ENCODE results near the gene CHD6.
"Not testable (repeated sequence)": the region's sequence is repeated elsewhere in the genome, so short reads cannot be mapped to it uniquely, and the experiment has no call there.

CHD6 gene

GRCh38 chr20:41538810-41539596 lies 79.2 kb downstream of the CHD6 start:
- TF ChIP-seq TCF4 (CRISPR knock-in tag; IDR thresholded peaks at IDR 0.05; ENCODE audit: borderline replicate concordance) (no peak), ZNF565 (CRISPR knock-in tag; conservative IDR thresholded peaks at IDR 0.05; ENCODE audit: low read depth) (no peak), CREB5 (CRISPR knock-in tag; IDR thresholded peaks at IDR 0.05; ENCODE audit: low read depth) (no peak), RARB (CRISPR knock-in tag; IDR thresholded peaks at IDR 0.05) (no peak), CSRNP3 (CRISPR knock-in tag; IDR thresholded peaks at IDR 0.05) (no peak), ISL1 (CRISPR knock-in tag; IDR thresholded peaks at IDR 0.05) (no peak), ZNF70 (CRISPR knock-in tag; IDR thresholded peaks at IDR 0.05) (no peak)
- no peak for ATAC-seq

GRCh38 chr20:41537865-41538264 lies 80.3 kb downstream of the CHD6 start:
- TF ChIP-seq TCF4 (CRISPR knock-in tag; IDR thresholded peaks at IDR 0.05; ENCODE audit: borderline replicate concordance) (no peak), ZNF8 (CRISPR knock-in tag; IDR thresholded peaks at IDR 0.05) (peak; percentile 93), RARB (CRISPR knock-in tag; IDR thresholded peaks at IDR 0.05) (no peak), SNAI2 (CRISPR knock-in tag; IDR thresholded peaks at IDR 0.05) (no peak)
- no peak for ATAC-seq

- not testable (repeated sequence) for ATAC-seq
Measured at GRCh38 chr20:41535551-41535950, 82.6 kb downstream of the CHD6 start.

- ATAC-seq: no peak
- no peak for TF ChIP-seq ESRRG (CRISPR knock-in tag; IDR thresholded peaks at IDR 0.05)
Measured at GRCh38 chr20:41534842-41535241, 83.3 kb downstream of the CHD6 start.

GRCh38 chr20:41534170-41534569 lies 84.0 kb downstream of the CHD6 start:
- TF ChIP-seq CSDC2 (CRISPR knock-in tag; IDR thresholded peaks at IDR 0.05) (no peak), CREB5 (CRISPR knock-in tag; IDR thresholded peaks at IDR 0.05; ENCODE audit: low read depth) (no peak), ZFP3 (CRISPR knock-in tag; IDR thresholded peaks at IDR 0.05) (no peak), ZNF70 (CRISPR knock-in tag; IDR thresholded peaks at IDR 0.05) (no peak), TCF4 (CRISPR knock-in tag; IDR thresholded peaks at IDR 0.05; ENCODE audit: borderline replicate concordance) (no peak), TOX (CRISPR knock-in tag; IDR thresholded peaks at IDR 0.05; ENCODE audit: borderline replicate concordance) (no peak), ZC3H10 (CRISPR knock-in tag; IDR thresholded peaks at IDR 0.05) (no peak), POU6F1 (CRISPR knock-in tag; IDR thresholded peaks at IDR 0.05; ENCODE audit: borderline replicate concordance, low read depth) (no peak), BACH2 (CRISPR knock-in tag; IDR thresholded peaks at IDR 0.05; ENCODE audit: borderline replicate concordance) (no peak), GLIS3 (CRISPR knock-in tag; IDR thresholded peaks at IDR 0.05) (no peak), OSR1 (CRISPR knock-in tag; IDR thresholded peaks at IDR 0.05) (no peak), ZFP30 (CRISPR knock-in tag; IDR thresholded peaks at IDR 0.05) (no peak), PATZ1 (CRISPR knock-in tag; IDR thresholded peaks at IDR 0.05; ENCODE audit: borderline replicate concordance) (no peak), ESRRG (CRISPR knock-in tag; IDR thresholded peaks at IDR 0.05) (no peak), RARB (CRISPR knock-in tag; IDR thresholded peaks at IDR 0.05) (no peak), TSHZ2 (CRISPR knock-in tag; IDR thresholded peaks at IDR 0.05) (no peak), ZNF8 (CRISPR knock-in tag; IDR thresholded peaks at IDR 0.05) (no peak), ZNF565 (CRISPR knock-in tag; conservative IDR thresholded peaks at IDR 0.05; ENCODE audit: low read depth) (no peak), ISL1 (CRISPR knock-in tag; IDR thresholded peaks at IDR 0.05) (no peak)
- ATAC-seq: no peak
